Sigmoid colon (tissue), 7 donors: ENCODE results near the gene COL2A1. TPM values are rescaled to one million over a fixed set of nuclear protein-coding genes. Genes with fewer than 3 reads are reported as not detected.

ENCODE experiments used
- DNase-seq: peaks from one replicate; pipeline ENCODE4 v3.0.0-alpha.2; 2019
- H3K27ac ChIP-seq, 4 donors: fragments of 200-600 bp; sonication (generic); one replicate each; pipeline ENCODE4 v1.5.1; 2016 to 2019; ENCODE audit warnings: mild to moderate bottlenecking in 1 of 4
- H3K27me3 ChIP-seq, 3 donors: fragments of 200-600 bp; sonication (generic); one replicate each; pipeline ENCODE4 v1.5.1; 2019; ENCODE audit warnings: mild to moderate bottlenecking in 1 of 3
- H3K36me3 ChIP-seq, 4 donors: fragments of 200-600 bp; sonication (generic); one replicate each; pipeline ENCODE4 v1.5.1; 2016 to 2019
- H3K4me1 ChIP-seq, 4 donors: fragments of 200-600 bp; sonication (generic); one replicate each; pipeline ENCODE4 v1.5.1; 2017 to 2019
- H3K4me3 ChIP-seq, 4 donors: fragments of 200-600 bp; sonication (generic); one replicate each; pipeline ENCODE4 v1.5.1; 2017 to 2019; ENCODE audit warnings: mild to moderate bottlenecking in 2 of 4, moderate library complexity in 1 of 4
- H3K9me3 ChIP-seq, 4 donors: fragments of 200-600 bp in 3 of 4; sonication (generic) in 3 of 4; one replicate each; pipeline versions ENCODE4 v1.5.1 to v1.6.1; 2013 to 2019
- EP300 ChIP-seq, 4 donors: sonication (generic); formaldehyde crosslinking; IDR thresholded peaks; one replicate each; pipeline ENCODE4 v1.6.1; 2017; ENCODE audit warnings: antibody characterized with exemption in 4 of 4
- POLR2A ChIP-seq, 2 donors: fragments of 450-650 bp; IDR thresholded peaks; one replicate each; pipeline ENCODE4 v1.6.1; 2016; ENCODE audit warnings: antibody characterized with exemption in 2 of 2, mild to moderate bottlenecking in 2 of 2, moderate library complexity in 2 of 2
- POLR2AphosphoS5 ChIP-seq, 4 donors: sonication (generic); formaldehyde crosslinking; IDR thresholded peaks; one replicate each; pipeline ENCODE4 v1.6.1; 2017; ENCODE audit warnings: antibody characterized with exemption in 4 of 4
- WGBS, 2 donors: extraction: QIAGEN DNeasy Blood & Tissue Kit; methylation state at CpG; one replicate each; pipeline ENCODE4 v1.1.7; 2013; 5-methylcytosine and 5-hydroxymethylcytosine counted together
- intact Hi-C: fragments of 100-400 bp; cut with DNase I; formaldehyde crosslinking; loops from one replicate; pipeline ENCODE4 v1.15.1; 2023
- polyA plus RNA-seq, 3 donors: library from polyadenylated mRNA; stranded (reverse); fragments of 200-250 nt; gene quantifications; one replicate each; pipeline ENCODE4 v1.2.3, GENCODE V29; 2013
- total RNA-seq, 4 donors: library from RNA; depleted of rRNA; stranded (reverse); fragments of >200 nt; gene quantifications; one replicate each; pipeline ENCODE4 v1.1.0, GENCODE V29; 2016
- TF ChIP-seq, protein P1 (sequence below), 4 experiments: fragments of 450-650 bp in 3 of 4; fragments of 200-600 bp in 1 of 4; IDR thresholded peaks; one replicate each; pipeline ENCODE4 v1.5.1; 2016 to 2019; ENCODE audit warnings: antibody characterized with exemption in 4 of 4, mild to moderate bottlenecking in 3 of 4, moderate library complexity in 2 of 4
- donor health status: healthy with polysubstance abuse.
- donor health status: Bipolar disorder and iron deficiency.
- donor health status: healthy.

The COL2A1 gene
- total and polyA plus RNA-seq, 7 donors, result 0.17 to 0.60 TPM; not detected in 5

DNA sequence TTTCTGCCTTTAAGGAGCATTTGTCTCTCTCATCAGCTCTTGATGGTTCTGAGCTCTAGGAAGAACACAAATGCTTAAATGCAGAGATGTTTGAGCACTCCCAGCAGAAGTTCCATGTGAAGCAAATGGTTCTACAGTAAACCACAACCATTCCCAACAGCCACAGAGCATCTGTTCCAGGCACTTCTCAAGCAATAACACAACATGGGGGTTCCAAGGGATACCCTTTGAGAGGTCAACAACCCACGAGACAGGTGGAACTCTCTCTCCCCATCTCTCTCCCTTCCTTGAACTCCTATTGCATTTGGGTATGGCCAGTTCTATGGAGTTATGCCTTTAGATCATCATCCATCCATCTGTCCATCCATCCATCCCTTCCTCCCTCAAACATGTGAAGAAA is 5.2 kb upstream of the COL2A1 start:
- H3K27me3 ChIP-seq, result peaks cover 10 to 48% (median 22%) of the 10 kb centered on the region in 3 donors
- 47 to 83% methylated on average over 1 of the region's 1 CpG for WGBS, 2 donors

DNA sequence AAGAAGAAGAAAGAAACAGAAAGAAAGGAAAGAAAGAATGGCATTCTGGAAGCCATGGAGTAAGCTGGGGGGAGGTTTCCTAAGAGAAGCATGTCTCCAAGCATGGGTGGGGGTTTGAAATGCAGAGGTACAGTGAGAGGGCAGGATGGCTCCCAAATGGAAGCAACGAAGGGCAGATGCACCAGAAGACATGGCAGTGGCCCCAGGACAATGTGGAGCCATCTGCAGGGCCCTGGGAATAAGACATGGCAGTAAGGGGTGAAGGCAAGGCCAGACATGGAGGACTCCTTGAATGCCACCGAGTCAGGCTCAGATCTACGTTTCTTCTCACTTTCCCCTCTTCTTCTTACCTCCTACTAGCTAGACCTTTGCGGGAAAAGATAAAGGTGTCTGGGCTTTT is 4.7 kb upstream of the COL2A1 start:
- no peak for TF ChIP-seq POLR2AphosphoS5 (IDR thresholded peaks at IDR 0.05)
- TF ChIP-seq, protein P1, sequence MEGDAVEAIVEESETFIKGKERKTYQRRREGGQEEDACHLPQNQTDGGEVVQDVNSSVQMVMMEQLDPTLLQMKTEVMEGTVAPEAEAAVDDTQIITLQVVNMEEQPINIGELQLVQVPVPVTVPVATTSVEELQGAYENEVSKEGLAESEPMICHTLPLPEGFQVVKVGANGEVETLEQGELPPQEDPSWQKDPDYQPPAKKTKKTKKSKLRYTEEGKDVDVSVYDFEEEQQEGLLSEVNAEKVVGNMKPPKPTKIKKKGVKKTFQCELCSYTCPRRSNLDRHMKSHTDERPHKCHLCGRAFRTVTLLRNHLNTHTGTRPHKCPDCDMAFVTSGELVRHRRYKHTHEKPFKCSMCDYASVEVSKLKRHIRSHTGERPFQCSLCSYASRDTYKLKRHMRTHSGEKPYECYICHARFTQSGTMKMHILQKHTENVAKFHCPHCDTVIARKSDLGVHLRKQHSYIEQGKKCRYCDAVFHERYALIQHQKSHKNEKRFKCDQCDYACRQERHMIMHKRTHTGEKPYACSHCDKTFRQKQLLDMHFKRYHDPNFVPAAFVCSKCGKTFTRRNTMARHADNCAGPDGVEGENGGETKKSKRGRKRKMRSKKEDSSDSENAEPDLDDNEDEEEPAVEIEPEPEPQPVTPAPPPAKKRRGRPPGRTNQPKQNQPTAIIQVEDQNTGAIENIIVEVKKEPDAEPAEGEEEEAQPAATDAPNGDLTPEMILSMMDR (IDR thresholded peaks at IDR 0.05), result no peak
- TF ChIP-seq POLR2A (IDR thresholded peaks at IDR 0.05), result no peak
- TF ChIP-seq EP300 (IDR thresholded peaks at IDR 0.05), result no peak
- Histone ChIP-seq H3K4me1 (peaks cover 0 to 13% (median 11%) of the 10 kb centered on the region in 4 donors), H3K27ac (no peak overlapping the region), H3K27me3 (peaks cover 15 to 53% (median 27%) of the 10 kb centered on the region in 3 donors), H3K9me3 (no peaks in the 10 kb centered on the region), H3K4me3 (no peak overlapping the region), H3K36me3 (no peaks in the 10 kb centered on the region)
- intact Hi-C loops, result no loop called here
- no peak for DNase-seq
- 87 to 93% methylated on average over 4 of the region's 4 CpGs for WGBS, 2 donors

More for the DNA sequence above, 5.2 kb upstream of the COL2A1 start:
- no peak for DNase-seq
- TF ChIP-seq EP300 (IDR thresholded peaks at IDR 0.05) (no peak), POLR2A (IDR thresholded peaks at IDR 0.05) (no peak), POLR2AphosphoS5 (IDR thresholded peaks at IDR 0.05) (no peak)
- TF ChIP-seq, protein P1 (IDR thresholded peaks at IDR 0.05), result no peak
- intact Hi-C loops, result no loop called here
- Histone ChIP-seq H3K4me1 (peaks cover 0 to 8% (median 5%) of the 10 kb centered on the region in 4 donors), H3K4me3 (no peak overlapping the region), H3K9me3 (no peaks in the 10 kb centered on the region), H3K36me3 (no peaks in the 10 kb centered on the region), H3K27ac (no peak overlapping the region)

DNA sequence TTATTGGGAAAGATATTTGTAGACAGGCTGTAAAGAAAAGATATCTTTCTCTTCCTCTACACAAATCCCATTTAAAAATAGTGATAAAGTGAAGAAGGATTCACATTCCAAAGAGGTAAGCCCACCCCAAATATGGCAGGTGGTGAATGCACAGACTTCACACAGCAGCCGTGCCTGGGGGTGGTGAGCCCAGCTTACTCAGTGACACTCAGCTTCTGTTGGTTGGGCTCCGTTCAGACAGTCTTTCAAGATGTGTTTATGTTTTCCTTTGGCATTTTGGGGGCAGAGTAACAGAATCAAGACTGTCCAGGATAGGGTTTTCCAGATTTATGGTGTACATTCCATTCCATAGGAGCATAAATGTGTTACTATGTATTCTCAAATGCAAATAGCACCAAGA is 4.1 kb upstream of the COL2A1 start:
- peaks cover 0 to 19% (median 17%) of the 10 kb centered on the region in 4 donors for H3K4me1 ChIP-seq
- DNase-seq, result no peak
- intact Hi-C loops, result no loop called here
- no peak overlapping the region for H3K27ac ChIP-seq
- no peaks in the 10 kb centered on the region for H3K9me3 ChIP-seq
- WGBS, 2 donors, result 61 to 82% methylated on average over 2 of the region's 2 CpGs
- H3K36me3 ChIP-seq, result no peaks in the 10 kb centered on the region
- peaks cover 19 to 59% (median 33%) of the 10 kb centered on the region in 3 donors for H3K27me3 ChIP-seq
- TF ChIP-seq POLR2A (IDR thresholded peaks at IDR 0.05), result no peak
- no peak for TF ChIP-seq EP300 (IDR thresholded peaks at IDR 0.05)
- TF ChIP-seq, protein P1 (IDR thresholded peaks at IDR 0.05), result no peak
- TF ChIP-seq POLR2AphosphoS5 (IDR thresholded peaks at IDR 0.05), result no peak
- H3K4me3 ChIP-seq, result no peak overlapping the region

DNA sequence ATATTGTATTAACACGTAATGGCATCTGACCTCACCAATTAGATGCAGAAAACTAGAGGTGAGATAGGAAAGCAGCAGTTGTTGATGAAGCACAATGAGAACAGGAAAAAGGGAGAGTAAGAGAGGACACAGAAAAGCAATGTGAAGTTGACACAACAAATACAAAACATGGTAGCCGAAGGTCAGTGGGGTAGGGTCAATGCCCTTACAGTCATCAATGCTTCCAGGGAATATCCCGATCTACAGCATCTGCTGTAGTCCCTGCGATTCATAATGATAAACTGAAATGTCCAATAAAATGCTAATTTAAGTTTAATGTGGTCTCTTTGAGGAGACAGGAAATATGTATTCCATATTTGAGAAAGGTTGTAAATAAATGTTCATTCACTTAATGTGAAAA is 2.9 kb upstream of the COL2A1 start:
- TF ChIP-seq, protein P1 (IDR thresholded peaks at IDR 0.05), result no peak
- TF ChIP-seq POLR2AphosphoS5 (IDR thresholded peaks at IDR 0.05) (no peak), EP300 (IDR thresholded peaks at IDR 0.05) (no peak), POLR2A (IDR thresholded peaks at IDR 0.05) (no peak)
- H3K36me3 ChIP-seq, result no peaks in the 10 kb centered on the region
- 81 to 92% methylated on average over 4 of the region's 4 CpGs for WGBS, 2 donors
- H3K27me3 ChIP-seq, result peaks cover 26 to 71% (median 43%) of the 10 kb centered on the region in 3 donors
- DNase-seq, result no peak
- H3K27ac ChIP-seq, result no peak overlapping the region
- H3K4me3 ChIP-seq, result no peak overlapping the region
- intact Hi-C loops, result no loop called here
- peaks cover 0 to 30% (median 28%) of the 10 kb centered on the region in 4 donors for H3K4me1 ChIP-seq
- no peaks in the 10 kb centered on the region for H3K9me3 ChIP-seq

DNA sequence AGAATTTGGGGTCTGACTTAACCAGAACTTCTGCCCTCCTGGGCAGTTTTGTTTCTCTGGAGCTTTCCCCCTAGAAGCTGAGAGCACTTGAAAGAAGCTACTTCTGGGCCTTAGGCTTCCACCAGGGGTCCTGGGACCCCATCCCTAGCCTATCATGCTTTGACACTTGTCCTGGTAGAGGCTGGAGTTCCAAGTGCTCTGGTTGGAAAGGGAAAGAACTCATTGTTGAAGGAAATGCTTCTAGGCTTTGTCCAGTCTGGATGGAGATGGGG is 1.4 kb upstream of the COL2A1 start:
- H3K27me3 ChIP-seq, result peaks cover 29 to 82% (median 46%) of the 10 kb centered on the region in 3 donors

More for the DNA sequence above, 1.4 kb upstream of the COL2A1 start:
- Histone ChIP-seq H3K9me3 (no peaks in the 10 kb centered on the region), H3K4me1 (peaks cover 0 to 45% (median 43%) of the 10 kb centered on the region in 4 donors), H3K27ac (no peak overlapping the region), H3K4me3 (no peak overlapping the region), H3K36me3 (no peaks in the 10 kb centered on the region)
- DNase-seq, result no peak
- intact Hi-C loops, result no loop called here
- no peak for TF ChIP-seq POLR2A (IDR thresholded peaks at IDR 0.05)
- no peak for TF ChIP-seq POLR2AphosphoS5 (IDR thresholded peaks at IDR 0.05)
- TF ChIP-seq EP300 (IDR thresholded peaks at IDR 0.05), result no peak
- TF ChIP-seq, protein P1 (IDR thresholded peaks at IDR 0.05), result no peak
